ENCODE data around the gene KLLN. TPM values are rescaled to one million over a fixed set of nuclear protein-coding genes. Genes with fewer than 3 reads are reported as not detected.
"Not testable (repeated sequence)": the region's sequence is repeated elsewhere in the genome, so short reads cannot be mapped to it uniquely, and the experiment has no call there.

The KLLN gene
- total RNA-seq, 1 donor from 2014 or later, result 2.2 TPM

GRCh38 chr10:87868277-87868676 lies 4.9 kb upstream of the KLLN start:
- no peak for DNase-seq (ENCODE audit: extremely low spot score, unreplicated experiment)
- peak overlapping the region; percentile 88 for H3K4me3 Mint-ChIP-seq
- peak overlapping the region; percentile 69 for H3K27ac Mint-ChIP-seq
- peaks cover 30% of the 10 kb centered on the region for H3K4me1 Mint-ChIP-seq (ENCODE audit: unreplicated experiment)
- H3K36me3 Mint-ChIP-seq, result peaks cover 20% of the 10 kb centered on the region
- no peak for TF ChIP-seq CTCF (conservative IDR thresholded peaks at IDR 0.05)
- H3K27me3 Mint-ChIP-seq, result no peaks in the 10 kb centered on the region
- no peaks in the 10 kb centered on the region for H3K9me3 Mint-ChIP-seq

- H3K27ac Mint-ChIP-seq, result no peak overlapping the region
- no peaks in the 10 kb centered on the region for H3K27me3 Mint-ChIP-seq
- H3K36me3 Mint-ChIP-seq, result peaks cover 20% of the 10 kb centered on the region
- H3K4me3 Mint-ChIP-seq, result peak overlapping the region; percentile 96
- peaks cover 27% of the 10 kb centered on the region for H3K4me1 Mint-ChIP-seq (ENCODE audit: unreplicated experiment)
- TF ChIP-seq CTCF (conservative IDR thresholded peaks at IDR 0.05), result no peak
- no peaks in the 10 kb centered on the region for H3K9me3 Mint-ChIP-seq
- DNase-seq (ENCODE audit: extremely low spot score, unreplicated experiment), result no peak
Observed at GRCh38 chr10:87867453-87867852, 4.1 kb upstream of the KLLN start.

- Mint-ChIP-seq H3K36me3 (peaks cover 20% of the 10 kb centered on the region), H3K4me3 (peak overlapping the region; percentile 96), H3K27ac (peak overlapping the region; percentile 13), H3K27me3 (no peaks in the 10 kb centered on the region), H3K4me1 (ENCODE audit: unreplicated experiment) (peaks cover 26% of the 10 kb centered on the region), H3K9me3 (no peaks in the 10 kb centered on the region)
- no peak for TF ChIP-seq CTCF (conservative IDR thresholded peaks at IDR 0.05)
- DNase-seq (ENCODE audit: extremely low spot score, unreplicated experiment), result no peak
Observed at GRCh38 chr10:87866412-87866974, 3.2 kb upstream of the KLLN start.

- peaks cover 25% of the 10 kb centered on the region for H3K4me1 Mint-ChIP-seq (ENCODE audit: unreplicated experiment)
- no peak for DNase-seq (ENCODE audit: extremely low spot score, unreplicated experiment)
- H3K9me3 Mint-ChIP-seq, result no peaks in the 10 kb centered on the region
- TF ChIP-seq CTCF (conservative IDR thresholded peaks at IDR 0.05), result no peak
- peak overlapping the region; percentile 96 for H3K4me3 Mint-ChIP-seq
- H3K36me3 Mint-ChIP-seq, result peaks cover 11% of the 10 kb centered on the region
- no peaks in the 10 kb centered on the region for H3K27me3 Mint-ChIP-seq
- peak overlapping the region; percentile 90 for H3K27ac Mint-ChIP-seq
Observed at GRCh38 chr10:87865241-87865881, 2.0 kb upstream of the KLLN start.

GRCh38 chr10:87864496-87865059 lies 1.2 kb upstream of the KLLN start:
- no peak for TF ChIP-seq CTCF (conservative IDR thresholded peaks at IDR 0.05)
- H3K4me3 Mint-ChIP-seq, result peak overlapping the region; percentile 96
- no peaks in the 10 kb centered on the region for H3K27me3 Mint-ChIP-seq
- DNase-seq (ENCODE audit: extremely low spot score, unreplicated experiment), result no peak
- no peaks in the 10 kb centered on the region for H3K9me3 Mint-ChIP-seq
- H3K27ac Mint-ChIP-seq, result peak overlapping the region; percentile 90
- peaks cover 27% of the 10 kb centered on the region for H3K4me1 Mint-ChIP-seq (ENCODE audit: unreplicated experiment)
- peaks cover 11% of the 10 kb centered on the region for H3K36me3 Mint-ChIP-seq

- peak overlapping the region; percentile 90 for H3K27ac Mint-ChIP-seq
Observed at GRCh38 chr10:87863951-87864495, 690 bp upstream of the KLLN start.

More at GRCh38 chr10:87863951-87864495, 690 bp upstream of the KLLN start:
- H3K4me3 Mint-ChIP-seq, result peak overlapping the region; percentile 99
- peaks cover 27% of the 10 kb centered on the region for H3K4me1 Mint-ChIP-seq (ENCODE audit: unreplicated experiment)
- H3K36me3 Mint-ChIP-seq, result peaks cover 11% of the 10 kb centered on the region
- not testable (repeated sequence) for H3K9me3 Mint-ChIP-seq; H3K27me3 Mint-ChIP-seq; DNase-seq (ENCODE audit: extremely low spot score, unreplicated experiment)
